Stimulated activated CD4-positive, alpha-beta T cell treated with anti-CD3 and anti-CD28 coated beads, Interleukin-1b, Interleukin-23, amount 100 ng/mL, for 24 hours (primary cell): ENCODE results near the gene ASCL2.

Experiments used
- DNase-seq, 4 experiments: peaks; one replicate each; pipeline ENCODE4 v3.0.0-alpha.2; 2020; ENCODE audit warnings: low read depth in 4 of 4, low spot score in 1 of 4

The ASCL2 gene

GRCh38 chr11:2275334-2276279, 5.2 kb upstream of the ASCL2 start:
- DNase-seq = no peak

GRCh38 chr11:2273771-2274170, 3.4 kb upstream of the ASCL2 start:
- no peak for DNase-seq

- DNase-seq = no peak
Measured at GRCh38 chr11:2273311-2273710, 2.9 kb upstream of the ASCL2 start.

GRCh38 chr11:2272946-2273280, 2.5 kb upstream of the ASCL2 start:
- no peak for DNase-seq

- DNase-seq = no peak
Measured at GRCh38 chr11:2272228-2272945, 2.0 kb upstream of the ASCL2 start.

- no peak for DNase-seq
Measured at GRCh38 chr11:2271327-2272227, 1.2 kb upstream of the ASCL2 start.

GRCh38 chr11:2271077-2271326, 614 bp upstream of the ASCL2 start:
- no peak for DNase-seq

GRCh38 chr11:2269601-2270321, 627 bp downstream of the ASCL2 start:
- DNase-seq = no peak

GRCh38 chr11:2268729-2269600, 1.4 kb downstream of the ASCL2 start:
- DNase-seq = peak; percentile 62 to 83 (median 68)

GRCh38 chr11:2267851-2268728, 2.3 kb downstream of the ASCL2 start:
- no peak for DNase-seq

GRCh38 chr11:2267306-2267850, 3.0 kb downstream of the ASCL2 start:
- DNase-seq = no peak

GRCh38 chr11:2266586-2267305, 3.6 kb downstream of the ASCL2 start:
- no peak for DNase-seq

- DNase-seq = no peak
Measured at GRCh38 chr11:2265854-2266585, 4.4 kb downstream of the ASCL2 start.

- no peak for DNase-seq
Measured at GRCh38 chr11:2265396-2265795, 5.0 kb downstream of the ASCL2 start.

GRCh38 chr11:2264366-2265053, 5.9 kb downstream of the ASCL2 start:
- no peak for DNase-seq

GRCh38 chr11:2263724-2264360, 6.5 kb downstream of the ASCL2 start:
- no peak for DNase-seq
